GM21717 (cell line): ENCODE measurements around the gene SHTN1.

ENCODE experiments used
- ATAC-seq: cut with Tn5 transposase; IDR thresholded peaks from one replicate; pipeline ENCODE4 v1.9.1; 2021; ENCODE audit warnings: mild to moderate bottlenecking, moderate library complexity; ENCODE audit not compliant: unreplicated experiment

SHTN1 gene

DNA sequence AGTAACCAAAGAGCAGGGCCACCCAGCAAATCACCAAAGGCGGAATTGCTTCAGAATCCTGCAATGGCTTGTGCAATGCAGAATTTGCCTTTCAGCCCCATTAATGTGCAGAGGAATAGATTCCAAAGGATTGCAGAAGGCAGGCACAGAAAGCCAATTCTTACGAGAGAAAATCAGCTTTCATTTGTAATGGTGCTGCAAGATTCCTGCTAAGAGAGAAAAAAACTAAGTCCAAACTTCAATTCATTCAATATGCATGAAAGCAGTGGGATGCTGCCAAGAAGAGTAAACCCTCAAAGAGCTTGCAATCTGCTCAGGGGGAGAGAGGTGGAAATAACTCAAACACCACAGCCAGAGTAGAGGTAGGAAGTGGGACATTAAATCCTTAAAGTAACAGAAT lies 85.3 kb downstream of the SHTN1 start:
- no peak for ATAC-seq

DNA sequence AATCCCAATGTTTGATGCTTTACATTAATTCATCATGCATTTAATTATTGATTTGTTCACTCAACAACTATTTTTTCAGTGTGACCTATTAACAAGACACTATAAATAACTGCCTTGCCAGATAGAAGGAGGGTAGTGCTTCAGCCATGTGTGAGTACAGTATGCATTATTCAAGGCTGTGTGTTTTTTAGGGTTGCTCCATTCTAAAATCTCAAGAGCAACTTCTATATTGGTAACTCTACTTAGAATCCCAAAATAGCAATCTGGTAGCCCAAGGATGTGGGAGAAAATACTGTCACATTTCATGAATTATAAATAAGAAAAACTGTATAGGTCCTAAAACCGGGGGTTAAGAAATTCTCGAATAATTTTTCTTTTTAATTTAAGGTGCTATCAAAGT lies 85.8 kb downstream of the SHTN1 start:
- ATAC-seq, result no peak

DNA sequence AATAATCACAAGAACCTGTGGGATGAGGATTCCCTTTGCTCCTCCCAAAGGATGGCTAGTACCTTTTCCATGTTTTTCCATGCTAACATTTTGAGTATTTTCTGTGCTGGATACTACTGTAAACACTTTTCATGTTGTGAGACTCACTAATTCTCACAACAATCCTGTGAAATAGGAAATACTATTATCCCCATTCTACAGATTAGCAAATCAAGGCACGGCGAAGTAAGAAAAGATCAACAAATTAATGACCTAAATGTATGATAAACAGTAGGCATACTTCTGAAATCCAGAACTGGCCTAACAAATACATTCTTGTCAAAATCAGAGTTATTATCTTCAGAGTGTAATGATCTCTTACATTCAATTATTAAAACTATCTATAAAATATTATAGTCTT lies 86.4 kb downstream of the SHTN1 start:
- ATAC-seq, result no peak

DNA sequence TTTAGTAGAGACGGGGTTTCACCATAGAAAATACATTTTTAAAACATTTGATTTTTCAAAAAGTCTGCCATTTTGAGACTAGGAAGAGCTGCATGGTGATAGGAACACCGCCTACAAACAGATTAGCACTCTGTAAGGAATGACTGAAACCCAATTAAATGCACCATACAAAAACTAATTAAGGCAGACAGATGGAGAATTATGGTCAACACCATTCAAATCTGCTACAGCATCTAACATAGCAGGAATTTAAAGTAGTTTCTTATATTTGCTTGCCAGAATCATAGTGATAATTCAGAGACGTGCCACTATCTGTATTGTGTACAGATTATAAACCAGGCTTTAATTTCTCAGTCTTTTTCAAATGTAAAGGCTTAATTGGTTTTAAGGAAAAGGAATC lies 87.5 kb downstream of the SHTN1 start:
- no peak for ATAC-seq

DNA sequence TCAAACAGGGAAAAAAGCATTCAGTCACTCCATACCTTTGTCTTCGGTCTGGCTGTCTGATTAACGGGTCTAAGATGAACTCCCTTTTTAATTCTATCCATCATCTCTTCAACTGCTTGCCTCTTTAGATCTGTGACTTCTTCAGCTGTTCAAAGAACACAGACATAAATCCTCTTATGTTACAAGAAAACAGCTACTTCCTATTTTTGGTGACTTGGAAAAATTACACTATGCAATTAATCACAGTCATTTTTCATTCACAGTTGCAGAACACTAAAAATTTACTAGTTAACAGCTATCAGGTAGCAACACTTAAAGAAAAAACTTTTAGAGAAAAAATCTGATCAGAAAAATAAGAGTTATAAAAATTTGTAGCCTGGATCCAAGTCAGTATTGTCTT lies 89.6 kb downstream of the SHTN1 start:
- ATAC-seq, result no peak

DNA sequence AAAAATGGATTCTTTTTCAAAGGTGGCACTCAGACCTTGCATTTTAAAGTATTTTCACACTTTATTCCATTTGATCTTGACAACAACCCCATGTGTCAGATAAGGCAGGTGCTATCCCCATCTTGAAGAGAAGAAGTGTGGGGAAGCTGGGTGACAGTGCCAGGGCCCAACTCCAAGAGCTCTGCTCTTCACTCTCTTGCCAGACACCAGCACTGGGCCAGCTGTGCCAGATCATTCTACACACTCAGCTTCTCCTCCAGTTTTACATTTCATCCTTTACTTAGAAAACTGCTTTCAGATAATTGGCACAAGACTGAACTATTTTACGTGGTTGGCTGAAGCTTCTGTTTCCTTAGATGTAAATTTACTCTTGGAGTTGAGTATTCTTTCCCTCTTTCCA lies 91.3 kb downstream of the SHTN1 start:
- ATAC-seq, result no peak

DNA sequence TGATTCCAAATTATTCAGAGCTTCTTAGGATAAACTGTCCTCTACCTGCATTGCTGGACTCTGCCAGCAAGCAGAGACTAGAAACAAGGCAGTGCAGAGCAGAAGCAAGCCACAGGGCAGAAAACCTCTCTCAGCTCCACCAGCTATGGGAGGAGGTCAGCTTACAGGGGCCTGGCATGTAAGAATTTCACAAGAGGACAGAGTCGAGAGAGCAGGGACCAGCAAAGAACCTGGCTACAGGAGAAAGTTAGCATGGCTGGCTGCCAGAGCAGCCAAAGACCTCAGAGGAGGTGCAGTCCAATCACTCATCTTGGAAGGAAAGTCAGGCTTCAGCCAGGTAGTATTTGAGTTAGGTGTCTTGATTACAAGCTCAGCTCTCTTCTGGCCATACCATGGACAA lies 92.8 kb downstream of the SHTN1 start:
- ATAC-seq, result no peak

DNA sequence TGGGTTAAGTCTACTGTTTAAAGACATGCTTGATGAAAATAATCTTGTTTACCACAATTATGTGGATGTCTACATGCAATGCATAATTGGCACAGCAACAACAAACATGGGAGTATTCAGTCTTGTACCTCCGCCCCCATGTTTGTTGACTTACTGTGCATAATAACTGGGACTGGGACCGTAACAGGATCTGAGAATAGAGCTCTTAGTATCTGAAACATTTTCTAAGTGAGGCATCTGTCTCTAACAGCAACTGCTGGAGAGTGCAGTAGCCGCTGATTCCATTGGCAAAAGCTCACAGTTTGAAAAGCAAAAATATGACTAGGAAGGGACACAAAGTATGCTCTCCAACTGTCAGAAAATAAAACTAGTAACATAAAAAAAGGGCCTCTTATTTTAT lies 94.1 kb downstream of the SHTN1 start:
- no peak for ATAC-seq

DNA sequence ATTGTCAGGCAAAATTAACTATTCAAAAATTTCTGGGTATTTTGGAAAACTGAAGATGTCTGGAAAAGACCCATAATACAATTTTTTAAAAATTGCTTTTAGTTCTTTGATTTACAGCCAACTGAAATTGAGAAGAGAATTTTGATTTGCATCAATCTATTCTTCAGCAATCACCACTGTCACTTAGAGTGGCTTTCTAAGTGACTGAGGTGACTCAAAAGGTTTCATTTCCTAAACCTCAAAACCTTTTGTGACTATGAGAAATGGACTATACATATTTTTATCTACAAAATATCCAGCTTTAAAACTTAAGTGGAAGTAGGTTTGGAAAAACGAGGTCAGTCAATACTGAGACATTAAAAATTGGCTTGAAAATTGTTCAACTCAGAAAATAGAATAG lies 95.7 kb downstream of the SHTN1 start:
- no peak for ATAC-seq

DNA sequence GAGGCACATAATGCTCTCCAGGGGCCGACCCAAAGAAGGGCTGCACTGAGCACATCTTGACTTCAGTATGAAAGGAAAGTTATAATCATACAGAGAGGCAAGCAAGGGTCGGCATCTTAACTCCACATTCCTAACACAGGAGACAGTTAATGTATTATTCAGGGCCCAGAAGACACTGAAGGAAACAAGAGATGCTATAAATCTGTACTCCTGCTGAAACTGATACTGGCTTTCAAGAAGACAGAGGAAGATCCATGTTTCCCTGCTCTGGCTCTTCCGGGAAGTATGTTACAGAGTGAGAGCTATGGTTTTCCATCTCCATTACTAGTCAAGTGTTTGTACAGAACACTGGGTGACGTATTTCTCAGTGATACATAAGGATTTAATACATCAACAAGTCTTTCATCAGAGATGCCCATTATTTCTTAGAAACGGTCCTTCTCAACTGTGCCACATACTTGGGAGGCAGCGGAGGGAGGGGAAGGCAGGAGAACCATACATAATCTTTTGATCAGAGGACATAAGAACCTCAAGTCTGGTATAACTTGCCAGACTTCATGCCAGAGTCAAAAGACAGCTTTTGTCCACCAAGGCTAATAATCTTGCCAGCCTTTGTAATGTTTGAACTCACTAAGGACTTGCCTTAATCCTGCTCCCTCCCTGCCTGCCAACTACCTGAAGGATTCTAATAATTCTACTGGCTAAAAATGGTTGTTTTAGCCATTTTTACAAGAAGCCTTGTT lies 97.6 kb downstream of the SHTN1 start:
- no peak for ATAC-seq

DNA sequence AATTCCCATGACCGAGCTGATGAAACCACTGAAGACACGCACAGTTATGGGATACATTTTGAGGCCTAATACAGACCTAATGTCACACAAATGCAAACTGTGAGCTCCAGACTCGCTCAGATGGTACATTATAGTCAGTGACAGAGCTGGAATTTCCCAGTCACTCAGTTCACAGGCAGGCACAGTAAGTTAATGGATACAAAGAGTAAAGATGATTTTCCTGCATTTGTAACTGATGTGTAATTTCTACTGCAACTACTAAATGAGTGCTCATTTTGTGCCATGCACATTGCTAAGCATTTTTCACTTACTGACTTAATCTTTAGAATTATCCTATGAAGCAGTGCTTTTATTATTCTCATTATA lies 99.2 kb downstream of the SHTN1 start:
- ATAC-seq, result no peak

DNA sequence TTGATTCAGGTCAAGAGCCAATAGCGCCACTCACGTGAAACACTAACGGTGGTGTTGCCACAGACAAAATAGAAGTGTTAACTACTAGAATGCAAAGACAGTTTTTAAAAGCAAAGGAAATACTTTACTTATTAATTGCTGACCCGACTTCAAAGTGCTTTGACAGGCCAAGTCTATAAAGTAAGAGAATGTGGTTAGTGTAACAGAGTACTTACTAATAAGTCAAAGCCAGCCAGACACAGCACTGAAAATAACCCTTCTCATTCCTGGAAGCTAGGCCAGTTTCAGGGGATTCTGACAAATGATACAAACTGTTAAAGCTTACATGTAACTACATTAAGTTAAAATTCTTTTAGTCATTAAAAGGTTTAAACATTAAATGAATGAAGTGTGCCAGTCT lies 105.4 kb downstream of the SHTN1 start:
- ATAC-seq, result no peak

DNA sequence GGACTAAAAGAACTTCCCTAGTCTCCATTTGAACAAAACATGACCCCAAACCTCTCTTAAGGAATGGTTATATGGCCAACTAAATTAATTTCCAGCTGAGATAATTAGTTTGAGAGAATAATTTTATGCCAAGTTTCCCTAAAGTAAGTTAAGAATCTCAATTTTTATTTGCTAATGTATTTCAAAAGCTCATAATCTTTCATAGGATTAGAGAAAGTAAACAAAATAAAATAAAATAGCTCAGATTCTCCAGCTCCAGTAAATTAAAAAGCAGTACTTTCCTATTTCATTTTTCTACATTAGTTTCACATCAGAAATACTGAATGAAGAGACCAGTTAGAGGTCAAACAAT lies 111.3 kb downstream of the SHTN1 start:
- no peak for ATAC-seq

DNA sequence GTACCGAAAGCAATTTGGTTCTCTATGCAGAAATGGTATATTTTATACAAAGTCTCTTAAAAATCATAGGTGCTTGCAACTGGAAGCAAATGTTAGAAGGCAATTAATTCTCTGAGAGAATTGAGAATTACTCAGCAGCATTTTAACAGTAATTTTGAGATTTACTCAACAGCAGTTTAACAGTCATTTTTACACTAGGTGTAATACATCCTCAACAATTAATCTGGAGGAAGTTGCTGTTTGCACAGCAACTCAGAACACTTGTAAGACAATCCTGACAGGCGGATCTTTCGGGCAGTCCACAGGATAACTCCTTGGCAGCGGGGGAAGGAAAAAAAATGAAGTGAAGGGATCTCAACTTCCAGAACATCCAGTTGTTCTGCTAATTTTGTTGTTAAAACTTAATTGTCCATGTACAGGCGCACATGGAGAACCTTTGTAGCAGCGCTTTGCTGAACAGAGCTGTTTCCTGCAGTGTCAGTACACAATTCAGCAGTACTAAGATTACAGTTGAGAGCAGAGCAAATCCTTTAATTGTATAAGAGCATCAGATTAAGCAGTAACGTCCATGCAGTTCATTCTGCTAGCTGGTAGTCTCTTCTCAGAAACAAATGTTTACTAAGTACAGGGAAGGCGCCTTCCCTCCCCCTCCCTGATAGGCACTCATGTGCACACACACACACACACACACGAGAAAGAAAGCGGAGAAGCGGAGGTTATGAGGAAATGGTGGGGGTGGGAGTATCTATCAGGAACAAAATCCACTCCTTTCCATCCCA lies 111.9 kb downstream of the SHTN1 start:
- ATAC-seq, result no peak

DNA sequence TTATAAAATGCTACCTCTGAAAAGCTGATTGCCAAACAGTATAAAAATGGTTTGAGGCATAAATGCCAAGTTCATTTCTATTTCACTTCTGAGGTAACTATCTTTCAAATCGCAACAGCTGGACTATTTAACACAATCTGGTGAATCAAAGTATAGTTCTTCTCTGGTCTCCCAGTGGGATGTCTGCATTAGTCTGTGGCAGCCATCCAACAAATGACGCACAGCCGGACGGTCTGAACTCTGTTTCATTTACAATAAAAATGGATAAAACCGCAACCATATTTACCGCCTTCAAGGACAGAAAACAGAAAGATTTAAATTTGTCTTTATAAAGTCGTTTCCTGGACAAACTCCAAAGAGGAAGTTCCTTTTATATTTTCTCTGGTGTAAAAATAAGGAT lies 113.8 kb downstream of the SHTN1 start:
- ATAC-seq, result no peak

DNA sequence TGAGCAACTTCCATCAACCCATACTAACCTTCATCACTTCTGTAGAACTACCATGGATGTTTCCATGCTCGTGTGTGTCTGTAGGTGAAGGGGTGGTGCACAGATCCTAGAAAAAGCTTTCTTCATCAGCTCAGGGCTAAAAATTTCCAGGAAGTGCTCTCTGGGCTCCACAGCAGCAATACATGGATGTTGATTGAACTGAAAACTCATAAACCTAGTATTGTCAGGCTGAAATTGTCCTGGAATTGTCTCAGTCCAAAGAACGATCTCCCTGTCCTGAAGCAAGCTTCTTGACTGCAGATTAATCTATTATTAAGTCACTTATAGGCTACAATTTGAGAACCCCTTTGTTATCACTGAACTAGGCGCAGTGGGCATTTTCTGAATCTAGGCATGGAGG lies 115.9 kb downstream of the SHTN1 start:
- ATAC-seq, result no peak

DNA sequence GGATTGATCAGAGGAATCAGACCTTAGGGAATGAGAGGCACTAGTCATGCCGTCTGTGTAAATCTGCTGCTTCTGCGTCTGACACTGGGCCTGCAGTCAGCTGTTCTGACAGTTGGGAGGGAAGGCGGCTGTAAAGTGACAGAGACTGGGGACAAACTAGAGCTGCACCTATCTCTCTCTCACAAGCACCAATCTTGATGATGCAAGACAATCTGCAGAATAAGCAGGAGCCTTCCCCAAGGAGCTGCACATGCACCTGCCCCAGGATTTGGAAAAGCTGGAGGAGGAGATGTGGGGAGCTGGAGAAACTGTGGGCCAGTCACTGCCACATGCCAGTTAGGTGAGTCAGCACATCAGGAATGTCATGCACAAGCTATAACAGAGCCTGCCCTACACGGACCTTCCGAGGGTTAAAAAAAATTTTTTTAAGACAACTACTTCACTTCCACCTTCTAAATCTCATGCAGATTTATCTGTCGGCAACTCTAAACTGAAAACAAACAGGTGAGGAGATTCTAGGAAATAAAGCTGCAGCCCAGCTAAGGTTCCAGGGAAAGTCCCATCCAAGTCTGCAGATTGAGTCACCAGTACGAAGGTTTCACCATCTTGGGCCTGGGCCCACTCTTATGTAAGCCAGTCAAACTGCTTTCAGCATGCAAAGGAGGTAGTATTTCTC lies 116.5 kb downstream of the SHTN1 start:
- ATAC-seq, result no peak

DNA sequence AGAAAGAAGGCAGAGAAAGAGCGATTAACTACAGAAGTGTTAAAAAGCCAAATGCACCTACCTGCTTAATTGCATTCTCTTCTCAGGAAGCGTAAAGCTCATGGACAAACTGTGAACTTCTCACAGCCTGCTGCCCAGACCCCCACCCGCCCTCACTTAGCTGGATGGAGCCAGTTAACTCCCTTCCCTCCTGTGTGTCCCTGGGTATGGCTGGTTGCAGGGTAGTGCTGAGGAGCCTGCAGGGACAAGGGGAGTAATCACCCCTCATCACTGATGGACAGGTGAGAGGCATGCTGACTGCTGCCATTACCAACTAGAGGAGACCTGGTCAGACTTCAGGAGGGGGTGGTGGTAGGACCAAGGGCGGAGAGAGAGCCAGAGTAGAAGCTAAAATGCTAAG lies 118.2 kb downstream of the SHTN1 start:
- ATAC-seq, result no peak

DNA sequence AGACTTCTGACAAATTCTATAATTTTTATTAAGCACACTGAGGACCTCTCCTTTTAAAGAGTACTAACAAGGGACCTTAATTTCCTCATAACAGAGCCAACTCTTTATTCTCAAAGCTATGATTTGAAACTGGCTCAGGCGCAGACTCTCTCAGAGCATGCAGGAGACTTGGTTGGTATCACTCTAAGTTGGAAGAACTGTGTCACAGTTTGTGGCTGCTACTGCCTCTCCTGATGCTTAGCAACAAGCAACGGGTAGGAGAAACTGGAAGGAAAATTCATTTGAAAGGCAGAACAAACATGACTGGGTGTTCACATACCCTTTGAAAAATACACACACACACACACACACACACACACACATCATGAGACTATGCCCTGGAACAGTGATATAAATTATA lies 122.3 kb downstream of the SHTN1 start:
- ATAC-seq, result no peak

DNA sequence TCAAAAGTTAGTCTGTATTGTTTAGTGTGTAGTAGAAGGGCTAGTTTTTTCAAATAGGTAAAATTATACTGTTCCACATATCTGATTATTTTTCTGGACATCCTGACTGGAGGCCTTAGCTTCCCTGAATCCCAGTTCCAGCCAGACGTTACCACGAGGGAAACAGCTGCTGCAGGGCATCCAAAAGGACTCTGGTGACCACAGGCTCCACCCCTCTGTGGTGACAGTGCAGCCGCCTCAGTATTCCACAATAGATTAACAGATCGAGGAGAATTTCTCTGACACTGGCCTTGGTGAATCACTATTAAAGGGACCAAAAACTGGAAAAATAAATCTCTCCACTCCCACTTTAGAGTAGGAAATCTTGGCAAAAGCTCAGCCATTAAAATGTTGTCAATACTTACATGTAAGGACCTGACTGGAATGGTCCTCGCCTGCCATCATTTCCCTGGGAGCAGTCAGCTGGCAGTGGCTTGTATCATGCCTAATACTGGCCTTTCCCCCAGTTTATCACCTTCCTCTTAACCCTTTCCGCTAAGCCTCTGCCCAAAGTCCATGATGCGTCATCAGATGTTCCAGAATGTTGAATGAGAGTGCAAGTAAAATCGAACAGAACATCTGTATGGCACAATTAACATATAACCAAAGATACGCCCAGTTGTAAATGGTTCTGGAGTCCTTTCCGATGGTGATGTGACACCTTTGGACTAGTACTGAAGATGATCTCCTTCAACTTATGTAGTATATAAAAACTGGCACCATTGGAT lies 124.1 kb downstream of the SHTN1 start:
- ATAC-seq, result no peak

DNA sequence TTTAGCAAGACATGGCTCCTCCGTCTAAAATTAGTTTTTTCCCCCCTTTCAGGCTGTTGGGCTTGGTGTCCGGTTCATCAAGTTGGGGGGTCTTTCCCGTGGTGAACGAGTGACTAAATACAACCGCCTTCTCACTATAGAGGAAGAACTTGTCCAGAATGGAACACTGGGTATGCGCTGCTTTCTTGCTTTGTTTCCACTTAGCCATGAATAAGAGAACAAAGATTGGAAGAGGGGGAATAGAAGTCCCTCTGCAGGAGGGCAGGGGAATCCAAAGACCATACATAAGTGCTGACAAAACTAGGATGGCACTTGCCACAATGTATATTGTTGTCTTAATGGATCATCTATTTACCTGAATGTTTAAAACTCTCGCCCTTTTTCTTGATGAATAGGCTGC lies 125.2 kb downstream of the SHTN1 start:
- ATAC-seq, result no peak

DNA sequence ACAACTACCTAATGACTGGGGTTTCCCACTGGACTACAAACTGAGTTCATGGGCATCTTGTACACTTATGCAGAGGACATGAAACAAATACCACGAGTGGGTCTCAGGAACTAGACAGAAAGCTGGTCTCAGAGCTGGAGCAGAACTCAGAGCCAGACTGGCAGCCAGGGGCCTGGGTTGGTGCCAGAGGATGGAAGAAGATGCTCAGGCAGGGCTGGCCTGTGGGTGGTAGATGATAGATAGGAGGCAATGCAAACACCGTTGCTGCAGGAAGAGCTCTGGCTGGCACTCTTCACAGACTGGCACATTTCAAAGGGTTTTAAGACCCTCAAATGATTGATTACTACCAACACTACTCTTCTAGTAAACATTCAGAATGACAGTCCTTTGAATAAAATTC lies 126.9 kb downstream of the SHTN1 start:
- no peak for ATAC-seq
